SU-DHL-6 (cell line): ENCODE results near the gene PEX13.
"Not testable (repeated sequence)": the region's sequence is repeated elsewhere in the genome, so short reads cannot be mapped to it uniquely, and the experiment has no call there.

Experiments used
- H2AFZ ChIP-seq: fragments of 200-600 bp; sonication (generic); 2 replicates; pipeline ENCODE4 v1.6.1; 2014; ENCODE audit warnings: low read depth, mild to moderate bottlenecking, moderate library complexity, mixed read lengths, antibody characterized with exemption, low read length; ENCODE audit not compliant: severe bottlenecking
- H3F3A ChIP-seq: fragments of 200-600 bp; shearing (Covaris generic); 2 replicates; pipeline ENCODE4 v1.6.0; 2016; ENCODE audit warnings: antibody characterized with exemption, mild to moderate bottlenecking; ENCODE audit not compliant: insufficient read depth
- H3K27ac ChIP-seq: fragments of 200-600 bp; sonication (generic); 2 replicates; pipeline ENCODE4 v1.5.1; 2016; ENCODE audit warnings: low read depth, mild to moderate bottlenecking, low read length, moderate library complexity, mixed read lengths
- H3K27me3 ChIP-seq: fragments of 200-600 bp; sonication (generic), shearing (Covaris generic); 2 replicates; pipeline ENCODE4 v1.6.0; 2014; ENCODE audit warnings: mild to moderate bottlenecking, low read length
- H3K36me3 ChIP-seq: fragments of 200-600 bp; sonication (generic); 2 replicates; pipeline ENCODE4 v1.6.1; 2014; ENCODE audit warnings: mild to moderate bottlenecking, low read length, mixed read lengths
- H3K4me2 ChIP-seq: fragments of 300-600, 200-600 bp; shearing (Covaris generic), sonication (generic); 2 replicates; pipeline ENCODE4 v1.6.0; 2014; ENCODE audit warnings: low read length, low read depth, mild to moderate bottlenecking; ENCODE audit not compliant: poor library complexity, severe bottlenecking
- H3K4me3 ChIP-seq: fragments of 200-600 bp; sonication (generic); 2 replicates; pipeline ENCODE4 v1.5.1; 2014; ENCODE audit warnings: antibody characterized with exemption, low read length, mild to moderate bottlenecking, mixed read lengths; ENCODE audit not compliant: insufficient read depth, poor library complexity, severe bottlenecking
- H3K79me2 ChIP-seq: fragments of 200-600 bp; sonication (generic); 2 replicates; pipeline ENCODE4 v1.6.1; 2014; ENCODE audit warnings: mild to moderate bottlenecking, low read length, moderate library complexity; ENCODE audit not compliant: insufficient read depth
- H3K9ac ChIP-seq: fragments of 200-600 bp; sonication (generic); 2 replicates; pipeline ENCODE4 v1.7.0; 2014; ENCODE audit warnings: mild to moderate bottlenecking, low read length
- H3K9me2 ChIP-seq: fragments of 200-600 bp; sonication (generic); replicated peaks from 2 replicates; pipeline ENCODE4 v1.6.1; 2014; ENCODE audit warnings: low read length; ENCODE audit not compliant: insufficient read depth
- H3K9me3 ChIP-seq: fragments of 200-600 bp; sonication (generic); 2 replicates; pipeline ENCODE4 v1.6.1; 2014; ENCODE audit warnings: low read length, mixed read lengths; ENCODE audit not compliant: insufficient read depth
- H4K20me1 ChIP-seq: fragments of 200-600 bp; sonication (generic); 2 replicates; pipeline ENCODE4 v1.6.1; 2014; ENCODE audit warnings: low read depth, mild to moderate bottlenecking, antibody characterized with exemption, low read length, moderate library complexity, mixed read lengths
- CTCF ChIP-seq: fragments of 200-600 bp; sonication (generic); IDR thresholded peaks from one replicate; pipeline ENCODE4 v1.5.1; 2017; ENCODE audit warnings: antibody characterized with exemption, mild to moderate bottlenecking, low read length, moderate library complexity; ENCODE audit not compliant: insufficient read depth, poor library complexity, severe bottlenecking
- EZH2phosphoT487 ChIP-seq: fragments of 200-600 bp; sonication (generic), shearing (Covaris generic); conservative IDR thresholded peaks from 2 replicates; pipeline ENCODE4 v1.6.1; 2018; ENCODE audit warnings: mild to moderate bottlenecking, antibody characterized with exemption, low read length, moderate library complexity, mixed read lengths

PEX13 gene

GRCh38 chr2:60984720-60985119 lies 32.8 kb upstream of the PEX13 start:
- H3K9ac ChIP-seq, result peak overlapping the region; percentile 35
- H3K4me3 ChIP-seq, result peak overlapping the region; percentile 27
- peak overlapping the region; percentile 92 for H3K27ac ChIP-seq
- no peak for TF ChIP-seq CTCF
- no peak for TF ChIP-seq EZH2phosphoT487
- H3K79me2 ChIP-seq, result no peaks in the 10 kb centered on the region; the same call in 1 of the 2 replicates
- no peak overlapping the region for H2AFZ ChIP-seq
- H3K27me3 ChIP-seq, result no peaks in the 10 kb centered on the region
- H3K4me2 ChIP-seq, result peak overlapping the region; percentile 78
- H3K9me3 ChIP-seq, result no peaks in the 10 kb centered on the region
- no peaks in the 10 kb centered on the region for H3K9me2 ChIP-seq
- H4K20me1 ChIP-seq, result no peaks in the 10 kb centered on the region
- H3F3A ChIP-seq, result peaks cover 61% of the 10 kb centered on the region
- no peaks in the 10 kb centered on the region for H3K36me3 ChIP-seq

GRCh38 chr2:60987041-60987440 lies 30.5 kb upstream of the PEX13 start:
- H3K36me3 ChIP-seq, result peaks cover 9% of the 10 kb centered on the region
- no peaks in the 10 kb centered on the region for H3K9me2 ChIP-seq
- no peaks in the 10 kb centered on the region for H4K20me1 ChIP-seq
- peaks cover 62% of the 10 kb centered on the region for H3F3A ChIP-seq
- TF ChIP-seq EZH2phosphoT487 (no peak), CTCF (no peak)
- H3K9ac ChIP-seq, result peak overlapping the region; percentile 55
- H2AFZ ChIP-seq, result no peak overlapping the region
- peak overlapping the region; percentile 78 for H3K4me2 ChIP-seq
- peak overlapping the region; percentile 19 for H3K4me3 ChIP-seq
- H3K79me2 ChIP-seq, result no peaks in the 10 kb centered on the region; the same call in 1 of the 2 replicates
- H3K27me3 ChIP-seq, result no peaks in the 10 kb centered on the region
- peaks cover 11% of the 10 kb centered on the region for H3K9me3 ChIP-seq
- H3K27ac ChIP-seq, result peak overlapping the region; percentile 92

- H3K79me2 ChIP-seq, H3K36me3 ChIP-seq, H2AFZ ChIP-seq, H3K27me3 ChIP-seq, H4K20me1 ChIP-seq, H3K9me2 ChIP-seq: not testable (repeated sequence)
- peak overlapping the region; percentile 92 for H3K27ac ChIP-seq
- peak overlapping the region; percentile 78 for H3K4me2 ChIP-seq
- H3F3A ChIP-seq, result peaks cover 69% of the 10 kb centered on the region
- H3K9me3 ChIP-seq, result peaks cover 13% of the 10 kb centered on the region
- H3K4me3 ChIP-seq, result peak overlapping the region; percentile 19
- H3K9ac ChIP-seq, result peak overlapping the region; percentile 55
These were observed 29.9 kb upstream of the PEX13 start for GRCh38 chr2:60987656-60988055.

GRCh38 chr2:60989259-60989658 lies 28.3 kb upstream of the PEX13 start:
- Histone ChIP-seq H3K4me3 (no peak overlapping the region), H2AFZ (no peak overlapping the region), H3K27ac (peak overlapping the region; percentile 96), H3F3A (peaks cover 78% of the 10 kb centered on the region), H3K9me2 (no peaks in the 10 kb centered on the region), H3K79me2 (no peaks in the 10 kb centered on the region; the same call in 1 of the 2 replicates), H3K4me2 (peak overlapping the region; percentile 1), H4K20me1 (no peaks in the 10 kb centered on the region), H3K36me3 (peaks cover 9% of the 10 kb centered on the region), H3K9ac (no peak overlapping the region), H3K9me3 (peaks cover 13% of the 10 kb centered on the region), H3K27me3 (no peaks in the 10 kb centered on the region)
- TF ChIP-seq EZH2phosphoT487 (no peak), CTCF (no peak)
